ENCODE data around the gene RFLNA.
A peak's percentile ranks its signal among the peaks of the same experiment; 100 is the strongest.

The RFLNA gene

GRCh38 chr12:124309231-124309630 lies 14.3 kb downstream of the RFLNA start:
- no peak for DNase-seq (ENCODE audit: low read depth)
- TF ChIP-seq, protein P1, sequence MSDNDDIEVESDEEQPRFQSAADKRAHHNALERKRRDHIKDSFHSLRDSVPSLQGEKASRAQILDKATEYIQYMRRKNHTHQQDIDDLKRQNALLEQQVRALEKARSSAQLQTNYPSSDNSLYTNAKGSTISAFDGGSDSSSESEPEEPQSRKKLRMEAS (IDR thresholded peaks at IDR 0.05; ENCODE audit: low read depth, low read length) = no peak
- TF ChIP-seq POLR2A (IDR thresholded peaks at IDR 0.05; ENCODE audit: extremely low read depth, insufficient read length) = no peak
- TF ChIP-seq, protein P2, sequence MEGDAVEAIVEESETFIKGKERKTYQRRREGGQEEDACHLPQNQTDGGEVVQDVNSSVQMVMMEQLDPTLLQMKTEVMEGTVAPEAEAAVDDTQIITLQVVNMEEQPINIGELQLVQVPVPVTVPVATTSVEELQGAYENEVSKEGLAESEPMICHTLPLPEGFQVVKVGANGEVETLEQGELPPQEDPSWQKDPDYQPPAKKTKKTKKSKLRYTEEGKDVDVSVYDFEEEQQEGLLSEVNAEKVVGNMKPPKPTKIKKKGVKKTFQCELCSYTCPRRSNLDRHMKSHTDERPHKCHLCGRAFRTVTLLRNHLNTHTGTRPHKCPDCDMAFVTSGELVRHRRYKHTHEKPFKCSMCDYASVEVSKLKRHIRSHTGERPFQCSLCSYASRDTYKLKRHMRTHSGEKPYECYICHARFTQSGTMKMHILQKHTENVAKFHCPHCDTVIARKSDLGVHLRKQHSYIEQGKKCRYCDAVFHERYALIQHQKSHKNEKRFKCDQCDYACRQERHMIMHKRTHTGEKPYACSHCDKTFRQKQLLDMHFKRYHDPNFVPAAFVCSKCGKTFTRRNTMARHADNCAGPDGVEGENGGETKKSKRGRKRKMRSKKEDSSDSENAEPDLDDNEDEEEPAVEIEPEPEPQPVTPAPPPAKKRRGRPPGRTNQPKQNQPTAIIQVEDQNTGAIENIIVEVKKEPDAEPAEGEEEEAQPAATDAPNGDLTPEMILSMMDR (IDR thresholded peaks at IDR 0.05; ENCODE audit: low read depth, low read length) = no peak
- no peak for TF ChIP-seq MYC (IDR thresholded peaks at IDR 0.05; ENCODE audit: low read depth, low read length)
- H3K4me3 ChIP-seq (ENCODE audit: low read depth, low read length) = no peak overlapping the region

DNA sequence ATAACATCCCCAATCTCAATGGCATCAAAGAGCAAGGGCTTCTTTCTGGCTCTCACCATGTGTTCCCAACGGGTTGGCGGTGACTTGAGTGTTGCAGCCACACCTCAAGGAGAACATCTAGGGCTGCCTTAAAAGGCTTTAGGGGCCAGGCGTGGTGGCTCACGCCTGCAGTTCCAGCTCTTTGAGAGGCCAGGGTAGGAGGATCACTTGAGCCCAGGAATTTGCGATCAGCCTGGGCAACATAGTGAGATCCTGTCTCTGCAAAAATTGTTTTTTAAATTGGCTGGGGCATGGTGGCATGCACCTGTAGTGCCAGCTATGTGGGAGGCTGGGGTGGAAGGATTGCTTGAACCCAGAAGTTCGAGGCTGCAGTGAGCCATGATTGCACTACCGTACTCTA lies 14.9 kb downstream of the RFLNA start:
- no peak for DNase-seq (ENCODE audit: low read depth)
- TF ChIP-seq POLR2A (IDR thresholded peaks at IDR 0.05; ENCODE audit: extremely low read depth, insufficient read length) = no peak
- TF ChIP-seq, protein P1 (IDR thresholded peaks at IDR 0.05; ENCODE audit: low read depth, low read length) = no peak
- TF ChIP-seq, protein P2 (IDR thresholded peaks at IDR 0.05; ENCODE audit: low read depth, low read length) = no peak
- no peak for TF ChIP-seq MYC (IDR thresholded peaks at IDR 0.05; ENCODE audit: low read depth, low read length)
- H3K4me3 ChIP-seq (ENCODE audit: low read depth, low read length) = no peak overlapping the region

GRCh38 chr12:124310178-124310577 lies 15.3 kb downstream of the RFLNA start:
- DNase-seq (ENCODE audit: low read depth) = no peak
- TF ChIP-seq, protein P2 (IDR thresholded peaks at IDR 0.05; ENCODE audit: low read depth, low read length) = no peak
- no peak for TF ChIP-seq MYC (IDR thresholded peaks at IDR 0.05; ENCODE audit: low read depth, low read length)
- TF ChIP-seq POLR2A (IDR thresholded peaks at IDR 0.05; ENCODE audit: extremely low read depth, insufficient read length) = no peak
- TF ChIP-seq, protein P1 (IDR thresholded peaks at IDR 0.05; ENCODE audit: low read depth, low read length) = no peak
- H3K4me3 ChIP-seq (ENCODE audit: low read depth, low read length) = no peak overlapping the region

GRCh38 chr12:124310785-124311184 lies 15.9 kb downstream of the RFLNA start:
- H3K4me3 ChIP-seq (ENCODE audit: low read depth, low read length) = no peak overlapping the region
- TF ChIP-seq, protein P2 (IDR thresholded peaks at IDR 0.05; ENCODE audit: low read depth, low read length) = no peak
- no peak for TF ChIP-seq POLR2A (IDR thresholded peaks at IDR 0.05; ENCODE audit: extremely low read depth, insufficient read length)
- TF ChIP-seq MYC (IDR thresholded peaks at IDR 0.05; ENCODE audit: low read depth, low read length) = no peak
- DNase-seq (ENCODE audit: low read depth) = no peak

DNA sequence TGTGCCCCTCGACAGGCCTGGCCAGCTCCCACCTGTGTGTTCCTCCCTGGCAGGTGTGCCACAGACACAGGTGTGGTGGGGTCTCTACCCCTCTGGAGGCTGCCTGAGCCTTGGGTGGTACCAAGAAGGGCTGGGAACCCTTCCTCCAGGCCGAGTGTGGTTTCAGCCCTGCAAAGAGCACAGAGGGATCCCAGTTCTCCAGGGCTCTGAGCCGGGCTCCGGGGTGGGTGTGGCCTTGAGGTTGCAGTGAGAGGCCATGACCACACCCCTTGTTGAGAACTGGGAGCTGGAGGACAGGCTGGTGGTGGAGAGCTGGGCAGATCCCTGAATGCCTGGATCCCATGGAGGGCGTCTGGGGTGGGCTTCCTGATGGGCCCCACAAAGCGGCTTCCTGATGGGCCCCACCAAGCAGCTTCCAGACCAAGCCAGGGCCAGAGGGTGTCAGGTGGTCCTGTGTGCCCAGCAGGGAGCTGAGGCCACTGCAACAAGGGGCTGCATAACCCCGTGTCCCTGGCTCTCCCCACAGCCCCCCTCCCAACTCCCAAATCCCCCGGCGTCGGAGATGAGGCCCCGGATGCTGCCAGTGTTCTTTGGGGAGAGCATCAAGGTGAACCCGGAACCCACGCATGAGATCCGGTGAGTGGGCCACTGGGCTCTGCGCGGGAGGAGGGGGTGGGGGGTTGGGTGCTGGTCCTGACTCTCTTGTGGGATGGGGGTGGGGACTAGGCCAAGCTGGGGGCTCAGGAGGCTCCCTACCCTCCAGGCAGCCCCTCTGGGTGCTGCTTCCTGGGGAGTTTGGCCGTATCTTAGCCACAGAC lies 16.6 kb downstream of the RFLNA start:
- H3K4me3 ChIP-seq (ENCODE audit: low read depth, low read length) = no peak overlapping the region
- DNase-seq (ENCODE audit: low read depth) = peak; percentile 46
- TF ChIP-seq POLR2A (IDR thresholded peaks at IDR 0.05; ENCODE audit: extremely low read depth, insufficient read length) = no peak
- TF ChIP-seq, protein P2 (IDR thresholded peaks at IDR 0.05; ENCODE audit: low read depth, low read length) = no peak
- TF ChIP-seq, protein P1 (IDR thresholded peaks at IDR 0.05; ENCODE audit: low read depth, low read length) = no peak
- TF ChIP-seq MYC (IDR thresholded peaks at IDR 0.05; ENCODE audit: low read depth, low read length) = no peak

All from NB4 (cell line).